A549 treated with AZD2906 at 1 μM for 4 hours (cell line): ENCODE data around the gene TUBA1C. TPM values are rescaled to one million over a fixed set of nuclear protein-coding genes. Genes with fewer than 3 reads are reported as not detected.

ENCODE experiments used
- total RNA-seq: library from RNA; stranded (reverse); fragments of 200-300 nt; extraction: Qiagen RNA extraction; gene quantifications from 5 replicates; pipeline ENCODE4 v1.2.3, GENCODE V29; 2022

Gene TUBA1C
- 1,559 to 2,017 TPM (median 1,622 TPM) in 5 replicates for total RNA-seq

DNA sequence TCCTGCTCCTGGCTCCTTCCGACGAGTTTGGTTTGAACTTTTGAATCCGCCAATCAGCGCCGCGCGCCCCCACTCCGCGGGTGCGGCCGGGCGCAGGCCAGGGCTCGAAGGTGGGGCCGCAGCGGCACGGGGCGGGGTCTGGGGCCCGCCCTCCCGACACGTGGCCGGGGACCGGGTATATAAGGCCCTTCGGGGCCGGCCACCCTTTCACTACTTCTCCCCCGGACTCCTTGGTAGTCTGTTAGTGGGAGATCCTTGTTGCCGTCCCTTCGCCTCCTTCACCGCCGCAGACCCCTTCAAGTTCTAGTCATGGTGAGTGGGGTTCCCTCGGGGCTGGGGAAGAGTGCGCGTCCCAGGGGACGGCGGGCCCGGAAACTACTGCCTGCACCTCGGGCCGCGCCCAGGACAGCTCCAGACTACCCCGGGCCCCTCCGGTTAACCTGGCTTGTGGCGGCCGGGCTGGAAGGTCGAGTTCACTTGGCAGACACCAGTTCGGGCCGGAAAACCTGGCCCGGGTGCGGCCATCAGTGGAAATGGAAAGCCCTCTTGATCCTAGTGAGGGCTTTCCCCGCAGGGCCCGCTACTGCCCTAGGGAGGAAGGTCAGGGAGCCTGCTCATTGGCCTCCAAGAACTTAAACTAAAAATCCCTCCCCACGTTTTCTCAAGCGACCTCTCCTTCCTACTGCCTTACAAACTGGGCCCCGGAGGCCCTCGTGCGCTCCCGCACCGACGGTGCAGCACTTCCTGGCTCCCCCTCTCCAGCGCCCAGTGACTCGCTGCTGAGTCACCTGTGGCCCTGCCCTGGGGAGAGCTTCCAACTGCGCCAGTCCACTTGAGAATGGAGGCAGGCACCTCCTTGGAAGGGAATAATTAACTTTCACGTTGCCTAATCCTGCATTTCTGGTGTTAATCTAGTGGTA, at the start of gene TUBA1C:
Gene TUBA1C (plus strand): TSS at position 210 of the 920 bp plus-strand sequence. CDS start 100 bp downstream, at position 310.

DNA sequence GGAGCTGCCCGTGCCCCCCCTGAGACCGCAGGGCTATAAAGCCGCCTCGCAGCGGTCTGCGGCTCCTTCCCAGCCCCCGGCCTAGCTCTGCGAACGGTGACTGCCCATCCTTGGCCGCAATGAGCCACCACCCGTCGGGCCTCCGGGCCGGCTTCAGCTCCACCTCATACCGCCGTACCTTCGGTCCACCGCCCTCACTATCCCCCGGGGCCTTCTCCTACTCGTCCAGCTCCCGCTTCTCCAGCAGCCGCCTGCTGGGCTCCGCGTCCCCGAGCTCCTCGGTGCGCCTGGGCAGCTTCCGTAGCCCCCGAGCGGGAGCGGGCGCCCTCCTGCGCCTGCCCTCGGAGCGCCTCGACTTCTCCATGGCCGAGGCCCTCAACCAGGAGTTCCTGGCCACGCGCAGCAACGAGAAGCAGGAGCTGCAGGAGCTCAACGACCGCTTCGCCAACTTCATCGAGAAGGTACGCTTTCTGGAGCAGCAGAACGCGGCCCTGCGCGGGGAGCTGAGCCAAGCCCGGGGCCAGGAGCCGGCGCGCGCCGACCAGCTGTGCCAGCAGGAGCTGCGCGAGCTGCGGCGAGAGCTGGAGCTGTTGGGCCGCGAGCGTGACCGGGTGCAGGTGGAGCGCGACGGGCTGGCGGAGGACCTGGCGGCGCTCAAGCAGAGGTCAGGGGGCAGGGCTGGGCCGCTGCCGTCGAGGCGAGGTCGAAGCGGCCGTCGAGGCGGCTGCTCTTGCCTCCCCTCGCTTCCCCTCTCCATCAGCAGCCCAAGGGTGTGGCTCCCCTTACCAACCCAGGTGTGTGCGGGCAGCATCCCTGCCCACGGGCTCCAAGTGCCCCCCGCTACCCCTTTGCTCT, 30.4 kb downstream of the TUBA1C start, which contains the start of gene PRPH:
Gene PRPH (plus strand): TSS at position 66 of the 855 bp plus-strand sequence. CDS start 54 bp downstream, at position 120.

DNA sequence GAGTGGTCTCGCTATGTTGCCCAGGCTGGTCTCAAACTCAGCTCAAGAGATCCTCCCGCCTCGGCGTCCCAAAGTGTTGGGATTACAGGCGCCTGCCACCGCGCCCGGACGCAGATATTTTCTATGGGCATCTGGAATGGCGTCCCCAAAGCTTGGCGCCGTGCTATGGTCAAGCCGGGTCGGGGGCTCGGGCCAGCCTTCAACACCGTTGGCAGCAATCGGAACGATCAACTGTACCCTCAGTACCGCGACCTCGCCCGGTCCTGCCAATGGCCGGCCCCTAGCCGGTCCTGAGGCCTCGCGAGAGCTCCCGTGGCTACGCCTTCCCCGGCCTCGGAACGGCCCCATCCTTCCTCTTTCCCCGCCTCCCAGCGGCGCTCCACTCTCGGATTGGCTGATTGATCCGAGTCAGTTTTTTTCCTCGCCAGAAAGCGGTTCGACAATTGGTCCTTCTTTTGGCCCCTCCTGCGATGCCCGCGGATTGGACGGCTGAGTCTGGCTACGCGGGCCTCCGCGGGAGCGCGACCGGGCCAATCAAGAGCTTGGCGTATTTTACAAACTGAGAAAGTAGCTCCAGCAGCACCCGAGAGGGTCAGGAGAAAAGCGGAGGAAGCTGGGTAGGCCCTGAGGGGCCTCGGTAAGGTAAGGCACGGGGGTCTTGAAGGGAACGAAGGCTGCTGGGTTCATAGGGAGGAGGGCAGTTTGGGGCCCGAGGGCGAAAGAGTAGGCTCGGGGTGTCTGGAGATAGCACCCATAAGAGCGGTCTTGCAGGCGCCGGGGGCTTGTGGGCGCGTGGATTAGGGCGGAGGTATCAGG, 58.0 kb downstream of the TUBA1C start, which contains the start of gene TROAP:
Gene TROAP (plus strand): TSS at position 548 of the 816 bp plus-strand sequence. CDS start 354 bp downstream, outside the sequence.

Other genes with a start within 250 kb of the TUBA1C start
- gene PRKAG1, start 246.3 kb upstream of the TUBA1C start, total RNA-seq, result 39.8 to 43.2 TPM (median 40.2 TPM) in 5 replicates
- 28.7 to 38.1 TPM (median 34.0 TPM) in 5 replicates for gene KMT2D, start 204.3 kb upstream of the TUBA1C start, total RNA-seq
- 3.2 to 5.1 TPM (median 4.1 TPM) in 5 replicates for gene RHEBL1, start 195.1 kb upstream of the TUBA1C start, total RNA-seq
- gene DHH, start 170.3 kb upstream of the TUBA1C start, total RNA-seq, result not detected in 5 replicates
- 13.1 to 18.8 TPM (median 16.6 TPM) in 5 replicates for gene LMBR1L, start 154.2 kb upstream of the TUBA1C start, total RNA-seq
- 2,296 to 2,496 TPM (median 2,380 TPM) in 5 replicates for gene TUBA1B, start 133.7 kb upstream of the TUBA1C start, total RNA-seq
- 195 to 252 TPM (median 234 TPM) in 5 replicates for gene TUBA1A, start 76.0 kb upstream of the TUBA1C start, total RNA-seq
- 0.82 to 2.1 TPM (median 1.9 TPM) in 5 replicates for gene PRPH, start 30.1 kb downstream of the TUBA1C start, total RNA-seq
- gene TROAP, start 58.2 kb downstream of the TUBA1C start, total RNA-seq, result 77.8 to 88.1 TPM (median 86.0 TPM) in 5 replicates
- gene C1QL4, start 72.1 kb downstream of the TUBA1C start, total RNA-seq, result 5.9 to 8.0 TPM (median 6.9 TPM) in 5 replicates
- gene DNAJC22, start 81.8 kb downstream of the TUBA1C start, total RNA-seq, result 20.3 to 22.4 TPM (median 21.4 TPM) in 5 replicates
- 27.3 to 35.1 TPM (median 32.6 TPM) in 5 replicates for gene SPATS2, start 102.4 kb downstream of the TUBA1C start, total RNA-seq